ENCODE data around the gene IBA57. TPM values are rescaled to one million over a fixed set of nuclear protein-coding genes. Genes with fewer than 3 reads are reported as not detected.
"Not testable (repeated sequence)": the region's sequence is repeated elsewhere in the genome, so short reads cannot be mapped to it uniquely, and the experiment has no call there.

Gene IBA57
- total RNA-seq, 4 donors from 2014 or later: 3.7 to 11.8 (median 6.6) TPM

DNA sequence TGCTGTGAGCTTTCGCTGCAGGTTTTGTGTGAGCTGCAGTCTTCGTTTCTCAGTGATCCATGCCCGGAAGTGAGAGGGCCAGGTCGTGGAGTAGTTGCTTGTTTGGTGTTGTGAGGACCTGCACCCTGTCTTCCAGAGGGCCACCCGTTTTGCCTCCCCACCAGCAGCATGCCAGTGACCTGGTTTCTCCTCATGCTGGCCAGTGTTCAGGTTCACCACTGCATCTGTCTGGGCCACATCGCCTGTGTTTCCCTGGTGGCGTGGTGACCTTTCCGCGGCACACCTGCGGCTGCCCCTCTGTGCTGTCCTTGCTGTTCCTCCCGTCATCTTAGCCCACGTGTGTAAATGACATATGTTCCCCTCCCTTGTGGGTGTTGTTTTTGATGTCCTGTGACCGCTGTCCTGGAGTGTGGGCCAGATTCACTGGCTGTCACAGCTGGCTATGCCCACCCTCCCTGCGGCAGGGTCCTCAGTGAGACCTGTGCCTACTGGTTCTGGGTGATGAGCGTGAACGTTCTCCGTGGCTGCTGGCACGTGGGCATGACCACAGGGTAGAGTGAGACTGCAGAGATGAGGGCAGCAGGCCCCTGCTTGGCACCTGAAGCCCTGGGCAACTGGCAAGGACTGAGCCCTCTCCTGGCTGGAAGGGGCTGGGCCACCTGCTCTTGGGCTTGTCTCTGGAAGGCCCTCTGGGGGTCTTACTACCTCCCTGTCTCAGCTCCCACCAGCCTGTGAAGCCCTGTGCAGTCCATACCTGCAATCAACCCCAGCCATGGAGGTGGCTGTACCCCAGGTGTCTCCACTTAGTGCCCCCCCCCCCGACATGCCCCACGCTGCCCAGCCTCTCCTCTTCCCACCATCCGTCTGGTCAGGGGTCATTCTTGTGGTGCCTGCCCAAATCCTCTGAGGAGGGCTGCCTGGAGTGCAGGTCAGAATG is 7.3 kb downstream of the IBA57 start:
- intact Hi-C loops (cut with DNase I): no loop called here
- no peak overlapping the region for H3K27ac ChIP-seq (replicated peaks in 1 of 4)

DNA sequence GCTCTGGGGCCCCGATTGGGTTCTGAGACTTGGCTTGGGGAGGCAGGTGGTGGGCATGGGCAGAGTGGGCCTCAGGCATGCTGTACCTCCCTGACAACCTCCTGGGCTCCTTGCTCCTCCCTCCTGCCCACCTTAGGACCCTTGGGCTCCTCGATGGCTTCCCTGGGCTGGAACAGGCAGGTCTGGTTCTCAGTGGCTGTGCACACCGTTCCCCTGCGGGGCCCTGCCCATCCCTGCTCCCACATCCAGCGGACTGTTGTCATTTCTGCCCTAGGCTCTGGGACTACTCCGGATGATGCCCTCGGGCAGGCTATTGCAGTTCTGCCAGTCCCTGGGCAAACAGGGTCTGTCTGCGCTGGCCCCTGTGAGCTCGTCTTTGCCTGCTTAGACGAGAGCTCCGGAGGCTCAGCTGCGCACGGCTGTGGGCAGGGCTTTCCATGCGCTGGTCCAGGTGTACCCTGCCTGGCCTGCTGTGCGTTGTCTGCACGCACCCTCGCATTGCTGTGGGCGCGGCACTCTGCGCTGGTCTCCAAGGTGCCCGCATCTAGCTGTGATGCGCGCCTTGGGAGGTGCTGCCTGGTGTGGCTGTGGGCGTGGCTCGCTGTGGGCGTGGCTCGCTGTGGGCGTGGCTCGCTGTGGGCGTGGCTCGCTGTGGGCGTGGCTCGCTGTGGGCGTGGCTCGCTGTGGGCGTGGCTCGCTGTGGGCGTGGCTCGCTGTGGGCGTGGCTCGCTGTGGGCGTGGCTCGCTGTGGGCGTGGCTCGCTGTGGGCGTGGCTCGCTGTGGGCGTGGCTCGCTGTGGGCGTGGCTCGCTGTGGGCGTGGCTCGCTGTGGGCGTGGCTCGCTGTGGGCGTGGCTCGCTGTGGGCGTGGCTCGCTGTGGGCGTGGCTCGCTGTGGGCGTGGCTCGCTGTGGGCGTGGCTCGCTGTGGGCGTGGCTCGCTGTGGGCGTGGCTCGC is 8.2 kb downstream of the IBA57 start:
- intact Hi-C loops (cut with DNase I); H3K9me3 ChIP-seq; H3K27me3 ChIP-seq; H3K4me3 ChIP-seq; DNase-seq (ENCODE audit: extremely low spot score): not testable (repeated sequence)
- peak overlapping the region in 1 of 4 donors; percentile 19 for H3K27ac ChIP-seq (replicated peaks in 1 of 4)
- WGBS: 33% methylated on average over 3 of the region's 69 CpGs
- H3K36me3 ChIP-seq: peaks cover 4 to 40% (median 22%) of the 10 kb centered on the region in 4 donors
- H3K4me1 ChIP-seq: peaks cover 0 to 14% (median 9%) of the 10 kb centered on the region in 4 donors

More for the DNA sequence above, 7.3 kb downstream of the IBA57 start:
- Histone ChIP-seq H3K4me1 (peaks cover 0 to 12% (median 8%) of the 10 kb centered on the region in 4 donors), H3K4me3 (no peak overlapping the region), H3K9me3 (no peaks in the 10 kb centered on the region), H3K36me3 (peaks cover 4 to 40% (median 22%) of the 10 kb centered on the region in 4 donors), H3K27me3 (no peaks in the 10 kb centered on the region)
- TF ChIP-seq EP300 (IDR thresholded peaks at IDR 0.05): no peak
- TF ChIP-seq POLR2AphosphoS5 (IDR thresholded peaks at IDR 0.05): no peak
- 85% methylated on average over 11 of the region's 21 CpGs for WGBS
- DNase-seq (ENCODE audit: extremely low spot score): no peak

DNA sequence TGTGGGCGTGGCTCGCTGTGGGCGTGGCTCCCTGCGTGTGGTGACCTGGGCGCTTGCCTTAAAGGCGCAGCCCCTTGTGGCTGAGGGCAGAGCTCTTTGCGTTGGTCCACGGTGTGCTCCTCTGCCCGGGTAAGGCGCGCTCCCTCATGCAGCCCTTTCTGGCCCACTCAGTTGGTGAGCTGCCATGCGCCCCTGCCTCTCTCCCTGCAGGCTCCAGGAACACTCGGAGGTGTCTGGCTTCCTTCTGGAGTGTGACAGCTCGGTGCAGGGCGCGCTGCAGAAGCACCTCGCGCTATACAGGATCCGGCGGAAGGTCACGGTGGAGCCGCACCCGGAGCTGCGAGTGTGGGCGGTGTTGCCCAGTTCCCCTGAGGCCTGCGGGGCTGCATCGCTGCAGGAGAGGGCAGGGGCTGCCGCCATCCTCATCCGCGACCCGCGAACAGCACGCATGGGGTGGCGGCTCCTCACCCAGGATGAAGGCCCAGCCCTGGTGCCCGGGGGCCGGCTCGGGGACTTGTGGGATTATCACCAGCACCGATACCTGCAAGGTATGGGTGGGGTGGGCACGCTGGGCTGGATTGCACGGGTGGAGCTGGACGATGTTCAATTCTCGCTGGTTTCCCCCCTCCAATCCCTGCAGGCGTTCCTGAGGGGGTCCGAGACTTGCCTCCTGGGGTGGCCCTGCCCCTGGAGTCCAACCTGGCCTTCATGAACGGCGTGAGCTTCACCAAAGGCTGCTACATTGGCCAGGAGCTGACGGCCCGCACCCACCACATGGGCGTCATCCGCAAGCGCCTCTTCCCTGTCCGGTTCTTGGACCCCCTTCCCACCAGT is 9.1 kb downstream of the IBA57 start:
- TF ChIP-seq POLR2AphosphoS5 (IDR thresholded peaks at IDR 0.05) (no peak), POLR2A (IDR thresholded peaks at IDR 0.05; ENCODE audit: low read depth) (no peak), EP300 (IDR thresholded peaks at IDR 0.05) (no peak)
- TF ChIP-seq, protein P1, sequence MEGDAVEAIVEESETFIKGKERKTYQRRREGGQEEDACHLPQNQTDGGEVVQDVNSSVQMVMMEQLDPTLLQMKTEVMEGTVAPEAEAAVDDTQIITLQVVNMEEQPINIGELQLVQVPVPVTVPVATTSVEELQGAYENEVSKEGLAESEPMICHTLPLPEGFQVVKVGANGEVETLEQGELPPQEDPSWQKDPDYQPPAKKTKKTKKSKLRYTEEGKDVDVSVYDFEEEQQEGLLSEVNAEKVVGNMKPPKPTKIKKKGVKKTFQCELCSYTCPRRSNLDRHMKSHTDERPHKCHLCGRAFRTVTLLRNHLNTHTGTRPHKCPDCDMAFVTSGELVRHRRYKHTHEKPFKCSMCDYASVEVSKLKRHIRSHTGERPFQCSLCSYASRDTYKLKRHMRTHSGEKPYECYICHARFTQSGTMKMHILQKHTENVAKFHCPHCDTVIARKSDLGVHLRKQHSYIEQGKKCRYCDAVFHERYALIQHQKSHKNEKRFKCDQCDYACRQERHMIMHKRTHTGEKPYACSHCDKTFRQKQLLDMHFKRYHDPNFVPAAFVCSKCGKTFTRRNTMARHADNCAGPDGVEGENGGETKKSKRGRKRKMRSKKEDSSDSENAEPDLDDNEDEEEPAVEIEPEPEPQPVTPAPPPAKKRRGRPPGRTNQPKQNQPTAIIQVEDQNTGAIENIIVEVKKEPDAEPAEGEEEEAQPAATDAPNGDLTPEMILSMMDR (IDR thresholded peaks at IDR 0.05): no peak
- H3K27ac ChIP-seq (replicated peaks in 1 of 4): no peak overlapping the region
- peaks cover 0 to 17% (median 9%) of the 10 kb centered on the region in 4 donors for H3K4me1 ChIP-seq
- H3K27me3 ChIP-seq: no peaks in the 10 kb centered on the region
- intact Hi-C loops (cut with DNase I): no loop called here
- DNase-seq (ENCODE audit: extremely low spot score): no peak
- H3K9me3 ChIP-seq: no peaks in the 10 kb centered on the region
- H3K36me3 ChIP-seq: peaks cover 4 to 40% (median 20%) of the 10 kb centered on the region in 4 donors
- H3K4me3 ChIP-seq: peak overlapping the region in 1 of 4 donors; percentile 5
- WGBS: 99% methylated on average over 12 of the region's 52 CpGs

DNA sequence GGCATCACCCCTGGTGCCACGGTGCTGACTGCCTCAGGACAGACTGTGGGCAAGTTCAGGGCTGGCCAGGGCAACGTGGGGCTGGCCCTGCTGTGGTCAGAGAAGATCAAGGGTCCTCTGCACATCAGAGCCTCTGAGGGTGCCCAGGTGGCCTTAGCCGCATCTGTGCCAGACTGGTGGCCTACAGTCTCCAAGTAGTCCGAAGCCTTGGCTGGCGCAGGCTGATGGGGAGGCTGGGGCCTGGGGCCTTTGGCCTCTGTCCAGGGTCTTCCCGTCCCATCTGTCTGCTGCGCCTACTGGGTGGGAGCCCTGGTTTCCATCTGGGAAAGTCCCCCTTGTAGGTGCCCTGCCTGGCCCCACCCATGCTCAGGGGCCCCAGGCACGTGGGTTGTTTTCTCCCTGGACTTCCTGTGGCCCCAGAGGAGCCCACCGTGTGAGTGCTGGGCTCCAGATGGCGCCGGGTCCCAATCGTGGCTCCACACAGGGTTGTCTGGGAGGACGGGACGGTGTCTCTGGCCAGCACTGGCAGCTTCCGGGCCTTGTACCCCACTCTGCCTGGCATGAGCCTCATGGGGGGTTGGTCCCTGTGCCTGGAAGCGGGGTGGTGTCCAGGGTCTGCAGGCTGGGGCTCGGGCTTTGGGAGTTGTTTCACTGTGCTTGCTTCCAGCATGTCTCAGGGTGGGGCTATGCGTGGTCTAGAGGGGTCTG is 9.9 kb downstream of the IBA57 start:
- no peaks in the 10 kb centered on the region for H3K9me3 ChIP-seq

More for the DNA sequence above, 9.9 kb downstream of the IBA57 start:
- no peak for DNase-seq (ENCODE audit: extremely low spot score)
- Histone ChIP-seq H3K4me1 (peaks cover 0 to 17% (median 9%) of the 10 kb centered on the region in 4 donors), H3K4me3 (no peak overlapping the region), H3K27me3 (no peaks in the 10 kb centered on the region), H3K27ac (replicated peaks in 1 of 4) (peak overlapping the region in 1 of 4 donors; percentile 19), H3K36me3 (peaks cover 4 to 34% (median 19%) of the 10 kb centered on the region in 4 donors)
- TF ChIP-seq POLR2A (IDR thresholded peaks at IDR 0.05; ENCODE audit: low read depth): no peak
- no peak for TF ChIP-seq POLR2AphosphoS5 (IDR thresholded peaks at IDR 0.05)
- no peak for TF ChIP-seq EP300 (IDR thresholded peaks at IDR 0.05)
- TF ChIP-seq, protein P1 (IDR thresholded peaks at IDR 0.05): no peak
- WGBS: 84% methylated on average over 8 of the region's 18 CpGs
- intact Hi-C loops (cut with DNase I): no loop called here

Data from esophagus muscularis mucosa (tissue), 4 donors.